GM21717 (cell line): ENCODE results near the gene SPRYD7.
"Not testable (repeated sequence)": the region's sequence is repeated elsewhere in the genome, so short reads cannot be mapped to it uniquely, and the experiment has no call there.

Source experiments
- ATAC-seq: cut with Tn5 transposase; IDR thresholded peaks from one replicate; pipeline ENCODE4 v1.9.1; 2021; ENCODE audit warnings: mild to moderate bottlenecking, moderate library complexity; ENCODE audit not compliant: unreplicated experiment

The SPRYD7 gene

GRCh38 chr13:49933511-49933910 lies 2.6 kb downstream of the SPRYD7 start:
- ATAC-seq = no peak

DNA sequence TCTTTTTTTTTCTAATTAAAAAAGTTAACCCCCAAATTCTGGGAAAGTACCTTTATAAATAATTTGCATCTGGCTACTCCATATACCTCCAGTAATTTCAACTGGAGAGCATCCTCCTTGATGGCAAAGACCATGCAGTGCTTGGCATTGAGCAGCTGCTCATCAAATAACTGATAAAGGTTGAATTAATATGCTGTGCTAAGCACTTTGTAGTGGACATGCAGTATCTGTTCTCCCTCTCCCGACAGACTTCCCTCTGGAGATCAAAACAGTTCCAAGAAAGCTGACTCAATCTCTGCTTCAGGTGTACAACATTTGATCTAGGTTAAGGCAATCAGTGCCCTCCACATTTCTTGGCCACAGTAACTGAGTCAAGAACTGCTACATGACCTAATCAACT lies 3.3 kb downstream of the SPRYD7 start:
- ATAC-seq = no peak

DNA sequence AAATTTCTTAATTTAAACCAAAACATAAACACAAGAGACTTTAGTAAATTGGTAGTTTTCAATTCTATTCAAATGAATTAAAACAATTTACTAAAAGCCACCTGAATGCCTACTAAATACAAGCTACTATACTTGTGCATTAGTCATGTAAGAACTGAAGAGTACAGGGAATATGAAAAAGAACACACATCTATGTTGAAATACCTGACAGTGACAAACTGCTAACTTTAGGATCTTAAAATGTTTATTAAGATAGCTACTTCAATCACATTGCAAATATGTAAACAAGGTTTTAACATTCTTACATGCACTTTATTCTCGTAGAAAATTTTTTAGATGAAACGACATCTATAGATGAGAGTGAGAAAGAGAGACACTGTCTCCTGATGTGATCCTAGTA lies 4.1 kb downstream of the SPRYD7 start:
- ATAC-seq = no peak

GRCh38 chr13:49927755-49928154 lies 8.4 kb downstream of the SPRYD7 start:
- ATAC-seq = no peak

GRCh38 chr13:49925881-49926418 lies 10.2 kb downstream of the SPRYD7 start:
- no peak for ATAC-seq

DNA sequence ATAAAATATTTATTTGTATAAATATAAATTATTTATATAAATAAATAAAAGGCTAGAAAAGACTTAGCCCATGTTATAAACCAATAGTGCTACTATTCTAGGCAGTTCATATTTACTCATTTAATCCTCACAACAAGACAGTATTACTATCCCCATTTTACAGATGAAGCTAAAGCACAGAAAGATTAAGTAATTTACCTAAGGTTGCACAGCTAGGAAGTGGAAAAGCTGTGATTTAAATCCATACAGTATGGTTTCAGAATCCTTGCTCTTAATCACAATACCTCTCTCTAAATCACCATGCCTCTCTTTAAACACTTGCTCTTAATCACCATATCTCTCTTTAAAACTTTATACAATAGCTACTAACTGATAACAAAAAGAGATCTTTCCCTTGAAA lies 13.8 kb downstream of the SPRYD7 start:
- no peak for ATAC-seq

DNA sequence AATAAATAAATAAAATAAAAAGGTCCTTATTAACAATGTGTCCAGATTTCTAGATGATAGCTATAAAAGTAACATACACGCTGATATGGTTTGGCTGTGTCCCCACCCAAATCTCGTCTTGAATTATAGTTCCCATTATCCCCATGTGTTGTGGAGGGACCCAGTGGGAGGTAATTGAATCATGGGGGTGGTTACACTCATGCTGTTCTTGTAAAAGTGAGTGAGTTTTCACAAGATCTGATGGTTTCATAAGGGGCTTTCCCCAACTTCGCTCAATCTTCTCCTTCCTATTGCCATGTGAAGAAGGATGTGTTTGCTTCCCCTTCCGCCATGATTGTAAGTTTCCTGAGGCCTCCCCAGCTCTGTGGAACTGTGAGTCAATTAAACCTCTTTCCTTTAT lies 15.2 kb downstream of the SPRYD7 start:
- not testable (repeated sequence) for ATAC-seq

- ATAC-seq = not testable (repeated sequence)
These were observed 18.0 kb downstream of the SPRYD7 start for GRCh38 chr13:49918106-49918505.

DNA sequence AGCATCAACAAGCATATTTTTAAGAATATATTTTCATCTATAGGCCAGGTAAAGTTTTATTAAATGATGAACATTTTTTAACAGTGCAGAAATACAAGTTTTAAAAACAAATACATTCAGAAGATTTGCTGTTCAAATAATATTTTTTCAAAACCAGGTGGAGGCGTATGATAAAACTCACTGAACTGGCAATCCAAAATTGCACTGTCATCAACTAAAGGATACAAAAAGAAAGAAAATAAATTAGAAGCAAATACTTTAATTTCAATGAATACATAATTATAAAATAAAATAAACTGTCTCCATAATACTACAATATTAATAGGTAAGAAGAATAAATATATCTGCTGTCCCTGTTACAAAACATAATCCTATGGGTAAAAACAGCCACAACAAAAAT lies 21.2 kb downstream of the SPRYD7 start:
- no peak for ATAC-seq

DNA sequence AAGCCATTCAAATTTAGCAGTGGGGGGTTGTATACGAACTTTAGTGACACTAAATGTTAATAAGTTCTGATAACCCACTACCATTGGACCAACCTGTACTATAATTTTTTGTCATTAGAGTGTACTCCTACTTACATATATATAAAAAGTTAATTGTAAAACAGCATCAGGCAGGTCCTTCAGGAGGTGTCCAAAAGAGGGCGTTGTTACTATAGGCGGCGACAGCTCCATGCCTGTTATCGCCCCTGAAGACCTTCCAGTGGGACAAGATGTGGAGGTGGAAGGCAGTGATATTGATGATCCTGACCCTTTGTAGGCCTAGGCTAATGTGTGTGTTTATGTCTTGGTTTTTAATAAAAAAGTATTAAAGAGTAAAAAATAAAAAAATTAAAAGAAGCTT lies 27.5 kb downstream of the SPRYD7 start:
- no peak for ATAC-seq

GRCh38 chr13:49904729-49905456 lies 31.2 kb downstream of the SPRYD7 start:
- ATAC-seq = no peak

GRCh38 chr13:49898792-49899191 lies 37.3 kb downstream of the SPRYD7 start:
- ATAC-seq = no peak

- no peak for ATAC-seq
These were observed 38.4 kb downstream of the SPRYD7 start for GRCh38 chr13:49897713-49898112.

DNA sequence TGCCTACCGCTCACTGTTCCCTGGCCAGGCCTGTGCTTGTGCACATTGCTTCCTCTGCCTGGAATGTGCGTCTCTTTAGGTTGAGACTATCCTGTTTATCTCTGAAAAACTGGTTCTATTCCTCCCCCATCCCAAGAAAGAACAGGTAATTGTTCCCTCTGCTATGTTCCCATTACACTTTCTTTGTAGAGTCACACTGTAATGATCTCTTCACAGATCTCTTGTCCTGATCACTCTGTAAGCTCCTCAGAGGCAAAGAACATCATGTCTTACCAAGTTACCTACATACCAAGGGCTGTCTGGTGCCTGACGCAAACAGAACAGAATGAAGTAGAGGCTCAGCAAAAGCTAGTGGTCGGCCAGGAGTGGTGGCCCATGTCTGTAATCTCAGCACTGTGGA lies 40.3 kb downstream of the SPRYD7 start:
- no peak for ATAC-seq

DNA sequence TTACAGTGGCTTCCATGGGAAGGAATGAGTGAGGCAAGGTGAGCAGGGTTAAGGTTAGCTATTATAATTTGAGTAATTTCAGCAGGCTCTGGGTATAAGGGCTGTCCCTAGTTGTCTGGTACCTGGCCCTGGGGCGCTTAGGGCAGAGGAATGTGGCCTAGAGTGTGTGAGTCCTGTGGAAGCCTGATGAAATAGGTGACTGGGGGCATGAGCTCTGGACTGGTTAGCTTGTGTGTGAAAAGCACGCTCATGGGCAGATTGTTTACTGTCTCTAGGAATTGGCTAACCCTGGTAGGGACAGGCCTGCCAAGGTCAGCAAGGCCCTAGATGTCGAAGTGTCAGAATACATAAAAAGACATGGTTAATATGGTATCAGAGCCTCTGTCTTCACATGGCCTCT lies 42.5 kb downstream of the SPRYD7 start:
- ATAC-seq = no peak

- no peak for ATAC-seq
These were observed 45.8 kb downstream of the SPRYD7 start for GRCh38 chr13:49890376-49890775.

- no peak for ATAC-seq
These were observed 57.5 kb downstream of the SPRYD7 start for GRCh38 chr13:49878682-49879081.

GRCh38 chr13:49877629-49878218 lies 58.4 kb downstream of the SPRYD7 start:
- no peak for ATAC-seq

DNA sequence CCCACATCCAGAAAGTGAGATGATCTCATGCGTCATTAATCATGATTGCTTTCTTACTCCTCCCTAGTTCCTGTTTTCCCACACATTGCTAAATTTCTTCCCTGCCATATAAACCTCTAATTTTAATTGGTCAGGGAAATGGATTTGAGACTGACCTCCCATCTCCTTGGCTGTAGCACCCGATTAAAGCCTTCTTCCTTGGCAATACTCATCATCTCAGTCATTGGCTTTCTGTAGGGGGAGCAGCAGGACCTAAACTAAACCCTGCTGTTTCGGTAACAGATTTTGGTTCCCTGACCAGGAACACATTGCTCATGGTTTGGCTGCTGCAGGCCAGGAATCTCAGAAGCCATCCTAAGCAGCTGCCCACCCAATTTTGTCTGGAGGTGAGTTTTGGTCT lies 61.7 kb downstream of the SPRYD7 start:
- no peak for ATAC-seq

GRCh38 chr13:49869519-49869918 lies 66.6 kb downstream of the SPRYD7 start:
- no peak for ATAC-seq

DNA sequence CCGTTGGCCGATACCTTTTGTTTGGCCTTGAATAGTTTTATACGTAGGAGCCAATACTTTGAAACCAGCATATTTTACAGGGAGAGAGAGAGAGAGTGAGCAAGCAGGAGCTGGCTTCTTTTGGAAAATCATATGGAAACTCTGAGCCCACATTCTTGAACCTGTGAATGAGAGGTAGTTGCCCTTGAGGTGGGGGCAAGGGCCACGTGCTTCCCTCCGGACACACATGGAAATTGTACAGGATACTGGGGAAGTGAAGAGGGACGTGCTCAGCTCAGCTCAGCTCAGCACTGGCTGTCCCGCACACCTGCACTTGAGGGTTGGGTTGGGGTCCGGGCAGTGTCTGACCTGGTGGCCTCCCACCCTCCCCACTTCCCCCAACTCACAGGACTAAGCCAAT lies 68.3 kb downstream of the SPRYD7 start:
- no peak for ATAC-seq

DNA sequence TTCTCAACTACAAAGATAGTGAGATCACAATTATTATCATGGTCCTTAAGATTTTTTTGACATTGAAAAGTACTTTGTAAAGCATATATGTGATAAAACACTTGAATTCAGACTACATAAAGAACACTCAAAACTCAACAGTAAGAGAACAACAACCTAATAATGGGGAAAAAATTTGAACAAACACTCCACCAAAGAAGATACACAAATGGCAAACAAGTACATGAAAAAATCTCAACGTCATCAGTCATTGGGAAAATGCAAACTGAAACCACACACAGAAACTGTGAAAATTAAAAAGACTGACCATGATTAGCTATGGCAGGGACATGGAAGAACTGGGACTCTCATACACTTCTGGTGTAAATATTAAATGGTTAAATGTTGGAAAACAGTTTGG lies 70.9 kb downstream of the SPRYD7 start:
- ATAC-seq = no peak

DNA sequence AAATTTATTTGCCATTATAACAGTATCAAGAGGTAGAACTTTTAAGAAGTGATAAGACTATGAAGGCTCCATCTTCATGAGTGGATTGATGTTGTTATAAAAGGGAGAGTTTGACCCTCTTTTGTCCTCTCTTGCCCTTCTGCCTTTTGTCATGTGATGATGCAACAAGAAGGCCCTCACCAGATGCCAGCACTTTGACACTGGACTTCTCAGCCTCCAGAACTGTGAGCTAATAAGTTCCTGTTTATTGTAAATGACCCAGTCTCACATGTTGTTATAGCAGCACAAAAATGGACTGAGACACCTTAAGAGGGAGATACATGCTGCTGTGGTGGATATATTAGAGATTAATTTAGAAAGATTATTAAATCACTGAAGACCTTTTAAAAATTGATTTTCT lies 71.6 kb downstream of the SPRYD7 start:
- no peak for ATAC-seq
